Keratinocyte (primary cell): ENCODE data around the gene TRH. TPM values are rescaled to one million over a fixed set of nuclear protein-coding genes. Genes with fewer than 3 reads are reported as not detected.

Source experiments
- DNase-seq: peaks from one replicate; pipeline ENCODE4 v3.0.0-alpha.2; 2011; ENCODE audit warnings: low read depth, missing footprints, low spot score
- FAIRE-seq: peaks from 2 replicates; lab custom pipeline; 2011; peaks lifted over from hg19 to GRCh38; lab: Jason Lieb, UNC
- H2AFZ ChIP-seq: 2 replicates; pipeline ENCODE4 v1.6.0; 2012; ENCODE audit warnings: low read length, control low read depth, inconsistent platforms; ENCODE audit not compliant: control insufficient read depth
- H3K27ac ChIP-seq: 2 replicates; pipeline ENCODE4 v1.5.1; 2011; ENCODE audit warnings: low read length; ENCODE audit not compliant: control insufficient read depth, insufficient read depth
- H3K27me3 ChIP-seq: 3 replicates; pipeline ENCODE4 v1.6.0; 2011; ENCODE audit warnings: low read length; ENCODE audit not compliant: control insufficient read depth, insufficient read depth; ENCODE audit errors: extremely low read depth
- H3K36me3 ChIP-seq, 2 experiments: 2 replicates in 1 of 2; 3 replicates in 1 of 2; pipeline ENCODE4 v1.5.1; 2011; ENCODE audit warnings: low read length in 2 of 2, mild to moderate bottlenecking in 1 of 2; ENCODE audit not compliant: control insufficient read depth in 2 of 2, insufficient read depth in 2 of 2; ENCODE audit errors: extremely low read depth in 1 of 2
- H3K4me1 ChIP-seq: 3 replicates; pipeline ENCODE4 v1.5.1; 2011; ENCODE audit warnings: low read length; ENCODE audit not compliant: control insufficient read depth, insufficient read depth; ENCODE audit errors: extremely low read depth
- H3K4me2 ChIP-seq: 3 replicates; pipeline ENCODE4 v1.6.0; 2011; ENCODE audit warnings: low read depth, low read length; ENCODE audit not compliant: control insufficient read depth, insufficient read depth; ENCODE audit errors: extremely low read depth
- H3K4me3 ChIP-seq, 3 experiments: fragments of 200-600 bp in 1 of 3; sonication (generic) in 1 of 3; 2 replicates in 2 of 3; 3 replicates in 1 of 3; pipeline ENCODE4 v1.5.1; 2011 to 2016; ENCODE audit warnings: low read length in 3 of 3, mild to moderate bottlenecking in 3 of 3, control low read depth in 2 of 3, inconsistent platforms in 1 of 3, low read depth in 1 of 3, mixed read lengths in 1 of 3, mixed run types in 1 of 3, moderate library complexity in 1 of 3; ENCODE audit not compliant: control insufficient read depth in 2 of 3, insufficient read depth in 2 of 3; ENCODE audit errors: extremely low read depth in 1 of 3
- H3K79me2 ChIP-seq: 2 replicates; pipeline ENCODE4 v1.6.0; 2012; ENCODE audit warnings: low read length; ENCODE audit not compliant: control insufficient read depth, insufficient read depth
- H3K9ac ChIP-seq: 3 replicates; pipeline ENCODE4 v1.6.0; 2011; ENCODE audit warnings: low read length; ENCODE audit not compliant: control insufficient read depth, insufficient read depth; ENCODE audit errors: extremely low read depth
- H3K9me1 ChIP-seq: 3 replicates; pipeline ENCODE4 v1.6.0; 2011; ENCODE audit warnings: low read length; ENCODE audit not compliant: control insufficient read depth, insufficient read depth; ENCODE audit errors: extremely low read depth
- H3K9me3 ChIP-seq: 2 replicates; pipeline ENCODE4 v1.5.1; 2012; ENCODE audit warnings: low read depth, low read length; ENCODE audit not compliant: control insufficient read depth
- H4K20me1 ChIP-seq: 3 replicates; pipeline ENCODE4 v1.6.0; 2011; ENCODE audit warnings: low read length; ENCODE audit not compliant: control insufficient read depth, insufficient read depth; ENCODE audit errors: extremely low read depth
- CTCF ChIP-seq, 3 experiments: IDR thresholded peaks in 1 of 3; conservative IDR thresholded peaks in 1 of 3; optimal IDR thresholded peaks in 1 of 3; 2 replicates in 2 of 3; 3 replicates in 1 of 3; pipeline versions ENCODE3 to v1.5.1; 2011; ENCODE audit warnings: low read length in 3 of 3, mild to moderate bottlenecking in 3 of 3, moderate library complexity in 2 of 3, control low read depth in 1 of 3, inconsistent platforms in 1 of 3; ENCODE audit not compliant: insufficient read depth in 2 of 3; ENCODE audit errors: extremely low read depth in 1 of 3
- EZH2 ChIP-seq: IDR thresholded peaks from one replicate; pipeline ENCODE4 v1.6.1; 2012; ENCODE audit warnings: inconsistent platforms, mild to moderate bottlenecking, low read length, moderate library complexity
- dilution Hi-C: fragments of 300-500 bp; cut with MboI; formaldehyde crosslinking; loops from one replicate; pipeline ENCODE4 v1.7.0; 2020; ENCODE audit warnings: low sequenced_read_pairs; ENCODE audit not compliant: extremely low pct_ligation_motif_present
- polyA plus RNA-seq, 5 experiments: library from polyadenylated mRNA; depleted of rRNA in 3 of 5; stranded (reverse) in 3 of 5; stranded (forward) in 1 of 5; unstranded in 1 of 5; fragments of >200 nt; gene quantifications; 1 replicate in 1 of 5; 2 replicates in 3 of 5; 3 replicates in 1 of 5; pipeline versions ENCODE4 v1.2.1 to v1.2.3, GENCODE V29; 2011 to 2012; ENCODE audit warnings: missing spikeins in 2 of 5, low read depth in 1 of 5, low replicate concordance in 1 of 5

Gene TRH
- polyA plus RNA-seq, 1 donor (not counting 4 experiments of a cell fraction or from before 2014, with no cell fraction given) = not detected

- no peaks in the 10 kb centered on the region for H4K20me1 ChIP-seq
- no peak overlapping the region for H2AFZ ChIP-seq
- dilution Hi-C loops = no loop called here
- H3K4me3 ChIP-seq = no peak overlapping the region
- H3K36me3 ChIP-seq = no peaks in the 10 kb centered on the region
- no peaks in the 10 kb centered on the region for H3K4me1 ChIP-seq
- no peaks in the 10 kb centered on the region for H3K79me2 ChIP-seq
- H3K9me3 ChIP-seq = no peaks in the 10 kb centered on the region
- no peak overlapping the region for H3K27ac ChIP-seq
- TF ChIP-seq CTCF (optimal IDR thresholded peaks at IDR 0.05 in 1 of 3, IDR thresholded peaks at IDR 0.05 in 1 of 3, conservative IDR thresholded peaks at IDR 0.05 in 1 of 3; ENCODE audit: extremely low read depth in 1 of 3, insufficient read depth in 2 of 3, low read length in 3 of 3) (no peak), EZH2 (no peak)
- no peak for FAIRE-seq
- H3K4me2 ChIP-seq = no peak overlapping the region
- peaks cover 43% of the 10 kb centered on the region for H3K27me3 ChIP-seq
- H3K9me1 ChIP-seq = no peaks in the 10 kb centered on the region
- no peak overlapping the region for H3K9ac ChIP-seq
- no peak for DNase-seq
These were observed 1.8 kb downstream of the TRH start for GRCh38 chr3:129976286-129976685.

GRCh38 chr3:129978123-129978522 is 3.6 kb downstream of the TRH start:
- DNase-seq (no peak), FAIRE-seq (no peak)
- H3K79me2 ChIP-seq = no peaks in the 10 kb centered on the region
- no peaks in the 10 kb centered on the region for H3K4me1 ChIP-seq
- no peak overlapping the region for H3K4me3 ChIP-seq
- dilution Hi-C loops = no loop called here
- no peaks in the 10 kb centered on the region for H4K20me1 ChIP-seq
- H3K9me1 ChIP-seq = no peaks in the 10 kb centered on the region
- TF ChIP-seq CTCF (optimal IDR thresholded peaks at IDR 0.05 in 1 of 3, IDR thresholded peaks at IDR 0.05 in 1 of 3, conservative IDR thresholded peaks at IDR 0.05 in 1 of 3; ENCODE audit: extremely low read depth in 1 of 3, insufficient read depth in 2 of 3, low read length in 3 of 3) (no peak), EZH2 (no peak)
- no peak overlapping the region for H2AFZ ChIP-seq
- no peaks in the 10 kb centered on the region for H3K9me3 ChIP-seq
- H3K9ac ChIP-seq = no peak overlapping the region
- H3K27me3 ChIP-seq = peaks cover 50% of the 10 kb centered on the region
- no peak overlapping the region for H3K4me2 ChIP-seq
- H3K27ac ChIP-seq = no peak overlapping the region
- no peaks in the 10 kb centered on the region for H3K36me3 ChIP-seq
